NCI-H2029 (cell line): ENCODE results near the gene FFAR4.

Experiments
- DNase-seq: peaks from one replicate; lab custom pipeline; 2025; lab: John Stamatoyannopoulos, UW

The FFAR4 gene

DNA sequence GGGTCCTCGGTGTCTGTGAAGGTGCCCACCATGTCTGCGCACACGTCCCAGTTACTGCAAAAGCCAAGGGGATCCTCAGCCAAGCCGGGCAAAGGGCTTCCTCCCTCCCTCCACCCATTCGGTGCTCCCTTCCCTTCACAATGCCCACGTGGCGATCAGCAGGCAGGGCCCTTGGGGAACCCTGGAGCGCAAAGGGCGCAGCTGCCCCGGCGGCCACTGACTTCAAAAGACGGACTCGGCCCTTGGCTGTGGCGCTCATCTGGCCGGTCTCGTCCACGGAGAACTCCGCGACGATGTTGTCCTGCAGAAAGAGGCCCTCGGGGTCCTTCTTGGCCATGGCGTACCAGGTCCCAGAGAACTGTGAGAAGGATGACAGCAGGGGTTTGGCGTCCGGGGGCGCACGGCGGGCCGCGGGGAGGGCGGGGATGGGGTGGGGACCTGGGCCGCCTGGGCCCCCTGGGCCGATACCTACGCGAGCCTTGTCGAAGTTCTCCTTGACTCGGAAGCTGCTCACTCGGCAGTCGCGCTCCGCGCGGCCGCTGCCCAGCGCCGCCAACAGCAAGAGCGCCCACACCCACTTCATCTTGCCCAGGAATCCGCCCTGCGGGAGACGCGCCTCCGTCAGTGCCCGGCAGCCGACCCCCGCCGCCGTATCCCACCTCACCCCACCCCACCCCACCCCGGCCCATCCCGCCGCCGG, 34.1 kb downstream of the FFAR4 start:
- no peak for DNase-seq

DNA sequence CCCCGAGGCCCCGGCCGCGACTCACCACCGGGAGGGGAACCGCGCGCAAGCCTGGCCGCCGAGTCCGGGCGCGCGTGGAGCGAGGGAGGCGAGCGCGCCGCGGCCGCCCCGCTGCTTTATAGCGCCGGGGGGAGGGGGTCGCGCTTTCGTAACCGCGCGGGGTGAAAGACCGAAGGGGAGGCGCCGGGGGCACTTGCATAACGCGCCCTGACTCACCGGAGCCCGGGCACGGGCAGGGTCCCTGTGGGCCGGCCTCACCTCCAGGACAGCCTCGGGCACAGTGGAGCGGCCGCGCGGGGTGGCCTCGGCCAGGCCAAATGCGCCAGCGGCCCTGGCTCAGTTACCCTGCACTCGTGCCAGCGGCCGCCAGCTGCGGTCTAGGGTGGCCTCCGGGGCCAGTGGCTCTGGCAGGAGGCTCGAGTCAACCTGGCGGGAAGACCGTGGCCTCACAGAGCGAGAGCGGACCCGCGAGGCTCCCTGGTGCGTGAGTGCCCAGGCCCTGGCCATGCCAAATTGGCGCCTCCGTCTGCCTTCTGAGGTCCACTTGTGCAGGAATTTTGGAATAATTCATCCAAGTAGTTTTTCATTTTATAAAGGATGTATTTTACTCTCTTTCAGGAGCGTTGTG, 34.8 kb downstream of the FFAR4 start, which contains the start of gene RBP4:
RBP4 (minus strand) TSS at position 90 of the 628 bp plus-strand sequence. CDS start 207 bp downstream, outside the sequence.
- DNase-seq: no peak

DNA sequence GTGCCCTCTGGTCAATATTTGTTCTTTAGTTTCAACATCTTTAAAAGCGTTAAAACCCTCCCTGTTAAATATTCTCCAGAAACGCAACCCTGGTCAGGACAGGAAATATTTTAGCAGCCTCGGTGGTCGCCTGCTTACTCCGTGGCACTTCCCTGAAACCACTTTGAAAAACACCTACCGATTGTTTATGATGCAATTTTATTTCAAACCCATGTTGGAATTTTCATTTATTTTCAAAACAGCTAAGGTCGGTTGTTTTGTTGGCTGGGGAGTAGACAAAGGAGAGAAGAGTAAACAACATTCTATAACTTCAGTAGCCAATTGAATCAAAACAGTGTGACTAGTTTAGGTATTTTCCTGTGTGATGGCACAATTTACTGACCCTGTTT, 35.3 kb downstream of the FFAR4 start:
- DNase-seq: no peak

DNA sequence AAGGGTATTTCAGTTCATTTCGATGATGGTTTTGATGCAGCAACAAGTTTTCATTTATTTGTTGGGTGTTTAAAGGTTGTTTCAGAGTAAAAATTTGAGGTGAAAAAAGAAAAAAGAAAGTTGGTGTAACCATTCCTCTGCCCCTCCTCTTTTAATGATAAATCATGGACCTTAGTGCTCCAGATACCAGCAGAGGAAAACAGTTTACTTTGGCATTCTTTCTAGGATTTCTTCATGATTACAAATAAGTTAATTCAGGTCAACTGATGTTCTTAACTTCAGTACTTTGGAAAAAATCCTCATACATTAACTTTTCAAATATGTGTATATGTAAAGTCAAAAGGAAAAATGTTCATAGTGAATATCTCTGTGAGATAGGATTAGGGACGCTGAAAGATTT, 36.6 kb downstream of the FFAR4 start:
- DNase-seq: no peak

DNA sequence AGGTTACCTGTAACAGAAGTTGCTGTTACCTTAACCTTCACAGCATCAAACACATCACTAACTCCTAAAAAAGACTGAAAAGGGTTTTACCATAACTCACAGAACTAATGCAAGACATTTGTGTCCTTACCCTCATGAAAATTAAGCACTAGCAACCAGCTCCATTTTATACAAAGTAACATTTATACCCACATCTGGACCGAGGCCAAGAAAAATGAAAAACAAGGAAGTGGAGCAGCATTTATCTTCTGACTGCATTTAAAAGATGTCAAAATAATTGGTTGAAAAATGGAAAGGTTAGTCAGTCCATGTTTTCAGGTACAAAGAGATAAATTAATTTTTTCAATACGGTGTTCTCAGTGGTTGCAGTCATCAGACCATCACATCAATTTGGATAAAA, 37.7 kb downstream of the FFAR4 start:
- no peak for DNase-seq

DNA sequence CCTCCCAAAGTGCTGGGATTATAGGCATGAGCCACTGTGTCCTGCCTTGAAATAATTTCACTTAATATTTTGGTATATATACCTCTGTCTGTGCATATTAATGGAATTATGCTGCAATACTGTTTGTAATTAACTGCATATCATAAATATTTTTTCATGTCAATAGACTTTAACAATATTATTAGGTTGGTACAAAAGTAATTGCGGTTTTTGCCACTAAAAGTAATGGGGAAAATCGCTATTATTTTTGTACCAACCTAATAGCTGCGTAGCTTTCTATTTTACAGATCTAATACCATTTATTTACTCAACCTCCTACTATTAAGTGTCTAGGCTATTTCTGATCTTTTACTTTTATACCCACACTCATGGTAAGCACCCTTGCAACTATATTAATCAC, 42.0 kb downstream of the FFAR4 start:
- DNase-seq: no peak

DNA sequence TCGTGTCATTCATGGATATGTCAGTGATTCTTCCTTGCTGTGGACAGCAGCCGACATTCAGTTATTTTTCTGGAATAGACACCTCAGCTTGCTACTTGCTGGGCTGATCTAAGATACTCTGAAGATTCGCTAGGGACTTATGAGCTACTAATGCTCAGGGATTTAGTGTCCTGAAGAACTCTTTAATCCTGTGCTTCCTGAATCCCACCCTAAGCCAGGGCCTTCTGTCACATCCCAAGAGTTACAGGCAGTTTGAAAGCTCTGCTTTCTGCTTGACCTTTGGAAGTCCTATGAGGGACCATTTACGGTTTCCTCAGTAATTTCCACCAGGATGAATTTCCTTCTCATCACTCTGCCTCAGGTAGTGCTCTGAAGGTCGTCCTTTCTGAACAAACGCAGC, 45.8 kb downstream of the FFAR4 start, which contains the start of gene PDE6C:
PDE6C (plus strand) TSS at position 227 of the 400 bp plus-strand sequence. CDS start 189 bp downstream, outside the sequence.
- DNase-seq: no peak

DNA sequence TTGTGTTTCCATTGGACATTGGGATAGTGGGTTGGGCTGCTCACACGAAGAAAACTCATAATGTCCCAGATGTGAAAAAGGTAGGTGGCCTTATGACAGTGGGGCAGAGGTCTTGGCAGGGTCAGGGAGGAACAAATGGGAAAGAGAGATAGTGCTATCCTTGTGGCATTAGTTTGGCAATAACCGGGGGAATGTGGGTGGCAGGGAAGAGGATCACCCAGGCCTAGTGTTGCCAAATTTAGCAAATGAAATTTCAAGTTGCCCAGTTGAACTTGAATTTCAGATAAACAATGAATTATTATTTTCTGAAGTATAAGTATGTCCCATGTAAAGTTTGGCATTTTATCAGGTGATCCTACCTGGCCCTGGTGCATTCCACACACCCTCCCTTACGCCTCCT, 46.7 kb downstream of the FFAR4 start:
- no peak for DNase-seq

DNA sequence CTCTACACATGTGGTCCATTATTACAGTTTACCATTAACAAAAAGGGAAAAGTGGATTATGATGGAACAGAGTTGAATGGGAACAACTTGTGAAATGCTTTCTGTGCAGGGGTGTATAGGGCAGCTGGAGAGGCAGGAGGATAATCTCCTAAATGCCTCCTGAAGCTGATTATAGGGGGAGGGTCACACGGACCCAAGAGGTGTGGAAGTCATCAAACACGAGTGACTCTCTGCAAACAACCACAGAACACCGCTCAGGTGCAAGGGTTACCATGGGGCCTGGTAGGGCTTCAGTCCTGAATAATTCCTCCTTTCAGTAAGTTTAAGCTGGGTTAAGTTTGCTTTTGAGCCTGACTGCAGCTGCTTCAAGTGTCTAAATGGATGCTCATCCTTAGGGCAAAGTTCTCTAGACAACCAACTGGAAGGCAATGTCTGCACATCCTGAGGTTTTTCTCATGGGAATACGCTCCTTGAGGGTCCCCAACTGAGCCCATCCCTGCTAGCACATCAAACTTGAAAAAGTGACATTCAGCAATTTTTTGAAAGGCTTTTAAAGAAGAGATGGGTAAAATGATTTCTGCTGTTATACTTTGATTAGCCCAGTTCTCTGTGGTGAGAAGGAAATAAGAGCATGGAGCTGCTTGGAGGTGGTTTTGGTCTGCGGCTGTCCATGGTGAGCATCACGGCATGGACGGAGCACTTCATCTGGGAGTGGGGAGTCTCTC, 47.8 kb downstream of the FFAR4 start:
- DNase-seq: no peak

DNA sequence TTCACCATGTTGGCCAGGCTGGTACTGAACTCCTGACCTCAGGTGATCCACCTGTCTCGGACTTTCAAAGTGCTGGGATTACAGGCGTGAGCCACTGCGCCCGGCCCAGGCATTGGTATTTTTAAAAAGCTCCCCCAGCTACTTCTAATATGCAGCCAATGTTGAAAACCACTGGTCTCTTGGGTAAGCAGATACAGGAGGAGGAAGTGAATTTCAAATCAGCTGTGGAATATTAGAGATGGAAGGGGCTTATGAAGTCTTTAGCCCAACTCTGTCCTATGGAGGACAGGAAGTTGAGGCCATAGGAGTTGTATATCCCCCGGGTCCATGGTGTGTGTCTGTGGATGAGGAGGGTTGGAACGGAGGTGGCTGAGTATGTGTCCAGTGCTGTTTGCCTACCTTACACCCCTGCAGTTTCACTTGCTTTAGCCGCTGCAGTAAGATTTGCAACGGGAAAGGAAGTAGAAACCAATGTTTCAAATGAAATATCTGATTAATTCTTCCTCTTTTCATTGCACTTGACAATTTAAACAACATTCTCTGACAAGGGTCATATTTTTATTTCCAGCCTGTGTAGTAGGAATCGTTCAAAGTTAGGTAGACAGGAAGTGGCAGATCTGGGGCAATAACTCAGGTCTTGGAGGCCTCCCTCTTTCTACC, 49.2 kb downstream of the FFAR4 start:
- no peak for DNase-seq

DNA sequence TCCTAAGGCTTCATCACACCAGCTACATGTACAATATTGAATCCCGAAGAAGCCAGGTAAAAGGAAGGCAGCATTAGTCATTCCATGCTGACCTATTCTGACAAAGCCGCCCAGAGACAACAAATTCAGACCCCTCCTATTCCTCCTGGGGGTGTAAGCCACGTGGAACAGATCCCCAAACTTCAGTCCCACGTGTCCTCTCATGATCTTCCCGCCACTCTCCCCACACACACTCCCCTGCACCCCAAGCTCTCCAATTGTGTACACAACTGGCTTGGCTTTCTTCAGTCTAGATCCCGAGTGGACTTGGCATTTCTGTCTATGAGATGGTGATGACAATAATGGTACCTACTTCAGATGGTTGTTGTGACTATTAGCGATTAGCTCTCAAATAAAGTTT, 54.5 kb downstream of the FFAR4 start:
- no peak for DNase-seq

DNA sequence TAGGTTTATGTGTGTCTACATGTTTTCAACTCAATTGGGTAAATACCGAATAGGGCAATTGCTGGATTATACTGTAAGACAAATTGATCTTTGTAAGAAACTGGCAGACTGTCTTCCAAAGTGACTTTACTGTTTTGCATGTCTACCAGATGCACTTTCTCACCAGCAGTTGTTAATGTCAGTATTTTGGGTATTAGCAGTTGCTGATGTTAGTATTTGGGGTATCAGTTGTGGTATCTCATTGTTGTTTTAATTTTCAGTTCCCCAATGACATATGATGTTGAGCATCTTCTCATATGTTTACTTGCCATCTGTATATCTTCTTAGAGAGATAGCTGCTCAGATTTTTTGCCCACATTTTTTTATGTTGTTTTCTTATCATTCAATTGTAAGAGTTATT, 56.5 kb downstream of the FFAR4 start:
- DNase-seq: no peak

DNA sequence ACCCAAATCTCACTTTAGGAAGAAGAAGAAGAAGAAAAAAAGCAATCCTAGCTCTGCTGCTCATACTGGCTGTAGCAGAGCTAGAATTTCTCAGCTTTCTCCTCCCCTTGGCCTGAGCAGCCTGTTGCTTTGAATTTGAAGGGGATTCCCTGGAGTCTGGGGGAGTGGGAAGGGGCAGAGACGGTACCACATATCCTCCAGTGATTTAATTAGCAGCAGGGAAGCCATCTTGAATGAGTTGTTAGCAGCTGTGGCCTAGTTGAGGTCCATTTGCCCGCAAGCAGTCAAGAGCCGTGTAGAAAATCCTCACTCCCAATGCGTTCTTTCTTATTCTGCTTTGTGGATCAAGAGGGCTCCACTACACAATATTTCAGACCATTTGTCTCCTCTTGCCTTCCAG, 62.4 kb downstream of the FFAR4 start:
- DNase-seq: no peak

DNA sequence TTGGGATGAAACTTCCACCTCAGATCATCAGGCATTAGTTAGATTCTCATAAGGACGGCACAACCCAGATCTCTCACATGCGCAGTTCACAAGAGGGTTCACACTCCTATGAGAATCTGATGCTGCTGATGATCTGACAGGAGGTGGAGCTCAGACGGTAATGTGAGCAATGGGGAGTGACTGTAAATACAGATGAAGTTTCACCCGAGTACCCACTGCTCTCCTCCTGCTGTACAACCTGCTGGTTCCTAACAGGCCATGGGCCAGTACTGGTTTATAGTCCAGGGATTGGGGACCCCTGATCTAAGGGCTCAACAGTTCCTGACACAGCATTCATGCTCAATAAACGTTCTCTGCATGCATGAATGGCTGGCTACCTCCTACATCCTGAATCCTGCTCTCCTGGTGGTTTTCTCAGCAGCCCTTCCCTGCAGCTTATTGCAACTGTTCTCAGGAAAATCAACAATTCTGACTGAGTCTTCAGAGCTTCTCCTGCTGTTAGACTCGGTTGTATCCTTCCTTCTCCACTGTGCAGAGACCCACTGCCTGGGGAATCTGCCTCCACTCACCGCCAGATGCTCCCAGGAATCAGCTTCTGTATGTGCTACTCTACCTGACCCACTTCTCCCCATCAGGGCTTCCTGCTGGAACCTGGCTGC, 63.3 kb downstream of the FFAR4 start:
- DNase-seq: no peak

DNA sequence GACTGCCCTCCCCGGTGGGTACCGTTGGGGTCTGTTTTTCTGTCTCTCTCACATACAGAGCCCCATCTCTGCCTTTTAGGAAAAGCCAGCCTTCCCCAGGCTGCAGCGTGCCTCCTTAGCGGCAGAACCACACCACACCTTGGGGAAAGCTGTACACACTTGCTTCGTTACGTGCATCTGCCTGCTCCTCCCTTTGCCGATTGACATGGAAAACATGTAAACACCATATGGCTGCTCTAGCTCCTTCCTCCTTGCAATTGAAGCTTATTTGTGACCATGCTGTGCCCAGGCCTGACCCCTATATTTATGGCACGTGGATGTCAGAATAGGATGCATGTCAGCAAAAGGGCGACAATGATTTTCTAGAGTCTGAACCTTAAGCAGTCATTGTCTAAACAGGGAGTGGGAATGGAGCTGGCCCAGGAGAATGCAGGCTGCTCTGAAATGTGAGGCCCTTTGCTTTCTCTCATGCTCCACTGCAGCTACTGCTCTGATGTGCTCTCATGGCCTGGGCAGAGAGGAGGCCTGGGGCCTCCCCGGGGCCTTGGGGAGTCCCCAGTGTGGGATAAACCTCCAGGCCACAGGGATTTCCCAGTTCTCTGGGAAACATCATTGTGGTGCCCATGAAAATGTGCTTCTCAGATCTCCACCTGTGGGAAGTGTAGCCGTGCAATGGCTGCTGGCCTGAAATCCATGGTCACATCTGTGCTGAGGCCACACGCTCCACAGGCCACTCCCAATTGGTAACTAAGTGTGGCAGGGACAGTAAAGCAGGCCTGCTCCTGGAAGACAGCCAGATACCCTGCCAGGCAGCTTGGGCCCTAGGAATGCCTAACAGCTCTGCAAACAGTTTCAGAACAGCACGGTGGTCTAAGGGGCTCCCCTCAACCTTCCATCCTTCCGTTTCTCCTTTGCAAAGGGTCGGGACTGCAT, 64.4 kb downstream of the FFAR4 start:
- no peak for DNase-seq
